ENCODE results near the gene DYNC1I1.

Gene DYNC1I1

GRCh38 chr7:95950698-95951097, 178.3 kb downstream of the DYNC1I1 start:
- Histone ChIP-seq H3K4me3 (ENCODE audit: low read length) (no peak overlapping the region), H3K36me3 (ENCODE audit: insufficient read depth, low read depth, low read length) (no peaks in the 10 kb centered on the region), H3K27ac (ENCODE audit: low read length) (no peak overlapping the region), H3K9me3 (ENCODE audit: insufficient read depth, low read depth, low read length) (no peaks in the 10 kb centered on the region), H3K4me1 (ENCODE audit: insufficient read depth, low read length) (no peaks in the 10 kb centered on the region), H3K9ac (ENCODE audit: low read depth, low read length) (no peak overlapping the region), H3K27me3 (ENCODE audit: insufficient read depth, low read length) (no peaks in the 10 kb centered on the region)

- Histone ChIP-seq H3K27me3 (ENCODE audit: insufficient read depth, low read length) (no peaks in the 10 kb centered on the region), H3K9me3 (ENCODE audit: insufficient read depth, low read depth, low read length) (no peaks in the 10 kb centered on the region), H3K9ac (ENCODE audit: low read depth, low read length) (no peak overlapping the region), H3K36me3 (ENCODE audit: insufficient read depth, low read depth, low read length) (no peaks in the 10 kb centered on the region), H3K4me3 (ENCODE audit: low read length) (no peak overlapping the region), H3K27ac (ENCODE audit: low read length) (no peak overlapping the region), H3K4me1 (ENCODE audit: insufficient read depth, low read length) (no peaks in the 10 kb centered on the region)
Measured at GRCh38 chr7:95951531-95951930, 179.2 kb downstream of the DYNC1I1 start.

GRCh38 chr7:95951997-95952795, 179.8 kb downstream of the DYNC1I1 start:
- H3K4me1 ChIP-seq (ENCODE audit: insufficient read depth, low read length) = no peaks in the 10 kb centered on the region
- H3K36me3 ChIP-seq (ENCODE audit: insufficient read depth, low read depth, low read length) = no peaks in the 10 kb centered on the region
- H3K9me3 ChIP-seq (ENCODE audit: insufficient read depth, low read depth, low read length) = no peaks in the 10 kb centered on the region
- H3K27ac ChIP-seq (ENCODE audit: low read length) = no peak overlapping the region
- no peak overlapping the region for H3K4me3 ChIP-seq (ENCODE audit: low read length)
- no peaks in the 10 kb centered on the region for H3K27me3 ChIP-seq (ENCODE audit: insufficient read depth, low read length)
- no peak overlapping the region for H3K9ac ChIP-seq (ENCODE audit: low read depth, low read length)

- Histone ChIP-seq H3K9ac (ENCODE audit: low read depth, low read length) (no peak overlapping the region), H3K27me3 (ENCODE audit: insufficient read depth, low read length) (no peaks in the 10 kb centered on the region), H3K4me3 (ENCODE audit: low read length) (no peak overlapping the region), H3K4me1 (ENCODE audit: insufficient read depth, low read length) (no peaks in the 10 kb centered on the region), H3K27ac (ENCODE audit: low read length) (no peak overlapping the region), H3K36me3 (ENCODE audit: insufficient read depth, low read depth, low read length) (no peaks in the 10 kb centered on the region), H3K9me3 (ENCODE audit: insufficient read depth, low read depth, low read length) (no peaks in the 10 kb centered on the region)
Measured at GRCh38 chr7:95952851-95953250, 180.5 kb downstream of the DYNC1I1 start.

- H3K36me3 ChIP-seq (ENCODE audit: insufficient read depth, low read depth, low read length) = no peaks in the 10 kb centered on the region
- no peaks in the 10 kb centered on the region for H3K4me1 ChIP-seq (ENCODE audit: insufficient read depth, low read length)
- H3K27me3 ChIP-seq (ENCODE audit: insufficient read depth, low read length) = no peaks in the 10 kb centered on the region
- no peak overlapping the region for H3K4me3 ChIP-seq (ENCODE audit: low read length)
- H3K9ac ChIP-seq (ENCODE audit: low read depth, low read length) = no peak overlapping the region
- H3K27ac ChIP-seq (ENCODE audit: low read length) = no peak overlapping the region
- H3K9me3 ChIP-seq (ENCODE audit: insufficient read depth, low read depth, low read length) = no peaks in the 10 kb centered on the region
Measured at GRCh38 chr7:95955748-95956147, 183.4 kb downstream of the DYNC1I1 start.

- Histone ChIP-seq H3K9ac (ENCODE audit: low read depth, low read length) (no peak overlapping the region), H3K4me1 (ENCODE audit: insufficient read depth, low read length) (no peaks in the 10 kb centered on the region), H3K36me3 (ENCODE audit: insufficient read depth, low read depth, low read length) (no peaks in the 10 kb centered on the region), H3K9me3 (ENCODE audit: insufficient read depth, low read depth, low read length) (no peaks in the 10 kb centered on the region), H3K27me3 (ENCODE audit: insufficient read depth, low read length) (no peaks in the 10 kb centered on the region), H3K27ac (ENCODE audit: low read length) (no peak overlapping the region), H3K4me3 (ENCODE audit: low read length) (no peak overlapping the region)
Measured at GRCh38 chr7:95957510-95957909, 185.2 kb downstream of the DYNC1I1 start.

- Histone ChIP-seq H3K36me3 (ENCODE audit: insufficient read depth, low read depth, low read length) (no peaks in the 10 kb centered on the region), H3K4me3 (ENCODE audit: low read length) (no peak overlapping the region), H3K27ac (ENCODE audit: low read length) (no peak overlapping the region), H3K9me3 (ENCODE audit: insufficient read depth, low read depth, low read length) (no peaks in the 10 kb centered on the region), H3K9ac (ENCODE audit: low read depth, low read length) (no peak overlapping the region), H3K27me3 (ENCODE audit: insufficient read depth, low read length) (no peaks in the 10 kb centered on the region), H3K4me1 (ENCODE audit: insufficient read depth, low read length) (no peaks in the 10 kb centered on the region)
Measured at GRCh38 chr7:95960706-95961244, 188.4 kb downstream of the DYNC1I1 start.

GRCh38 chr7:95963446-95963990, 191.2 kb downstream of the DYNC1I1 start:
- Histone ChIP-seq H3K4me1 (ENCODE audit: insufficient read depth, low read length) (no peaks in the 10 kb centered on the region), H3K9ac (ENCODE audit: low read depth, low read length) (no peak overlapping the region), H3K4me3 (ENCODE audit: low read length) (no peak overlapping the region), H3K27me3 (ENCODE audit: insufficient read depth, low read length) (no peaks in the 10 kb centered on the region), H3K27ac (ENCODE audit: low read length) (no peak overlapping the region), H3K9me3 (ENCODE audit: insufficient read depth, low read depth, low read length) (no peaks in the 10 kb centered on the region), H3K36me3 (ENCODE audit: insufficient read depth, low read depth, low read length) (no peaks in the 10 kb centered on the region)

- no peaks in the 10 kb centered on the region for H3K36me3 ChIP-seq (ENCODE audit: insufficient read depth, low read depth, low read length)
- no peak overlapping the region for H3K27ac ChIP-seq (ENCODE audit: low read length)
- H3K9me3 ChIP-seq (ENCODE audit: insufficient read depth, low read depth, low read length) = no peaks in the 10 kb centered on the region
Measured at GRCh38 chr7:95971716-95972115, 199.4 kb downstream of the DYNC1I1 start.

GRCh38 chr7:95972523-95972922, 200.2 kb downstream of the DYNC1I1 start:
- H3K36me3 ChIP-seq (ENCODE audit: insufficient read depth, low read depth, low read length) = no peaks in the 10 kb centered on the region
- H3K9me3 ChIP-seq (ENCODE audit: insufficient read depth, low read depth, low read length) = no peaks in the 10 kb centered on the region
- H3K4me1 ChIP-seq (ENCODE audit: insufficient read depth, low read length) = no peaks in the 10 kb centered on the region
- no peak overlapping the region for H3K4me3 ChIP-seq (ENCODE audit: low read length)
- H3K27ac ChIP-seq (ENCODE audit: low read length) = no peak overlapping the region
- H3K27me3 ChIP-seq (ENCODE audit: insufficient read depth, low read length) = no peaks in the 10 kb centered on the region
- H3K9ac ChIP-seq (ENCODE audit: low read depth, low read length) = no peak overlapping the region

More at GRCh38 chr7:95971716-95972115, 199.4 kb downstream of the DYNC1I1 start:
- no peak overlapping the region for H3K4me3 ChIP-seq (ENCODE audit: low read length)
- no peak overlapping the region for H3K9ac ChIP-seq (ENCODE audit: low read depth, low read length)
- no peaks in the 10 kb centered on the region for H3K27me3 ChIP-seq (ENCODE audit: insufficient read depth, low read length)
- H3K4me1 ChIP-seq (ENCODE audit: insufficient read depth, low read length) = no peaks in the 10 kb centered on the region

- no peaks in the 10 kb centered on the region for H3K9me3 ChIP-seq (ENCODE audit: insufficient read depth, low read depth, low read length)
- H3K27me3 ChIP-seq (ENCODE audit: insufficient read depth, low read length) = no peaks in the 10 kb centered on the region
- H3K36me3 ChIP-seq (ENCODE audit: insufficient read depth, low read depth, low read length) = no peaks in the 10 kb centered on the region
- no peaks in the 10 kb centered on the region for H3K4me1 ChIP-seq (ENCODE audit: insufficient read depth, low read length)
- H3K27ac ChIP-seq (ENCODE audit: low read length) = no peak overlapping the region
- H3K4me3 ChIP-seq (ENCODE audit: low read length) = no peak overlapping the region
- H3K9ac ChIP-seq (ENCODE audit: low read depth, low read length) = no peak overlapping the region
Measured at GRCh38 chr7:95974108-95974507, 201.8 kb downstream of the DYNC1I1 start.
